Tongue (tissue), 2 donors: Measurements from ENCODE around the gene KRT26. TPM values are rescaled to one million over a fixed set of nuclear protein-coding genes. Genes with fewer than 3 reads are reported as not detected.

ENCODE experiments used
- DNase-seq: peaks from one replicate; pipeline ENCODE4 v3.0.0-alpha.2; 2015
- total RNA-seq: library from RNA; depleted of rRNA; stranded (reverse); fragments of >200 nt; gene quantifications from one replicate; pipeline ENCODE4 v1.2.3, GENCODE V29; 2014

Gene KRT26
- total RNA-seq, 1 donor from 2014 or later = not detected

- no peak for DNase-seq
Observed at GRCh38 chr17:40726919-40727318, 45.1 kb downstream of the KRT26 start.

GRCh38 chr17:40724656-40725055 lies 47.3 kb downstream of the KRT26 start:
- no peak for DNase-seq

- DNase-seq = no peak
Observed at GRCh38 chr17:40722241-40722640, 49.8 kb downstream of the KRT26 start.

GRCh38 chr17:40720899-40721298 lies 51.1 kb downstream of the KRT26 start:
- no peak for DNase-seq

- no peak for DNase-seq
Observed at GRCh38 chr17:40718930-40719329, 53.1 kb downstream of the KRT26 start.

GRCh38 chr17:40717776-40718175 lies 54.2 kb downstream of the KRT26 start:
- no peak for DNase-seq

Other genes starting within 250 kb of the KRT26 start
- gene CCR7, start 206.7 kb downstream of the KRT26 start, total RNA-seq = not detected
- gene SMARCE1, start 124.4 kb downstream of the KRT26 start, total RNA-seq = 101 TPM
- not detected for gene KRT222, start 107.0 kb downstream of the KRT26 start, total RNA-seq
- gene KRT24, start 68.4 kb downstream of the KRT26 start, total RNA-seq = 0.31 TPM
- gene KRT25, start 16.9 kb downstream of the KRT26 start, total RNA-seq = not detected
- gene KRT27, start 10.3 kb upstream of the KRT26 start, total RNA-seq = not detected
- not detected for gene KRT28, start 27.8 kb upstream of the KRT26 start, total RNA-seq
- gene KRT10, start 50.4 kb upstream of the KRT26 start, total RNA-seq = 13.6 TPM
- gene KRT12, start 95.0 kb upstream of the KRT26 start, total RNA-seq = not detected
- 0.51 TPM for gene KRT20, start 113.0 kb upstream of the KRT26 start, total RNA-seq
- gene KRT23, start 165.4 kb upstream of the KRT26 start, total RNA-seq = 26.3 TPM
- gene KRT39, start 194.7 kb upstream of the KRT26 start, total RNA-seq = 1.8 TPM
- gene KRT40, start 212.1 kb upstream of the KRT26 start, total RNA-seq = 7.7 TPM
- not detected for gene KRTAP3-3, start 222.0 kb upstream of the KRT26 start, total RNA-seq
- gene KRTAP3-2, start 227.7 kb upstream of the KRT26 start, total RNA-seq = not detected
- gene KRTAP3-1, start 236.9 kb upstream of the KRT26 start, total RNA-seq = not detected